ENCODE results near the gene FGF6.

- TF ChIP-seq POLR2A (IDR thresholded peaks at IDR 0.05) (no peak), CTCF (IDR thresholded peaks at IDR 0.05) (no peak)
Measured at GRCh38 chr12:4472046-4472445, 26.4 kb upstream of the FGF6 start.

Measured in esophagus squamous epithelium (tissue), 4 donors.